Progenitor cell of endocrine pancreas (in vitro differentiated cells): ENCODE results near the gene RSRC1. TPM values are rescaled to one million over a fixed set of nuclear protein-coding genes. Genes with fewer than 3 reads are reported as not detected.
"Not testable (repeated sequence)": the region's sequence is repeated elsewhere in the genome, so short reads cannot be mapped to it uniquely, and the experiment has no call there.

Experiments
- DNase-seq: peaks from one replicate; pipeline ENCODE4 v3.0.0; 2021; ENCODE audit warnings: low spot score; ENCODE audit not compliant: unreplicated experiment
- H3K27ac Mint-ChIP-seq: 2 replicates; pipeline ENCODE4 v1.8.0; 2021; ENCODE audit warnings: mild to moderate bottlenecking, moderate library complexity, mixed read lengths
- H3K27me3 Mint-ChIP-seq: 2 replicates; pipeline ENCODE4 v1.8.0; 2021; ENCODE audit warnings: mixed read lengths
- H3K36me3 Mint-ChIP-seq: 2 replicates; pipeline ENCODE4 v1.8.0; 2022; ENCODE audit warnings: mixed read lengths; ENCODE audit not compliant: insufficient read depth
- H3K4me1 Mint-ChIP-seq: 2 replicates; pipeline ENCODE4 v1.8.0; 2021; ENCODE audit warnings: low read depth, mixed read lengths
- H3K4me3 Mint-ChIP-seq: 2 replicates; pipeline ENCODE4 v1.8.0; 2021; ENCODE audit warnings: low read depth, mild to moderate bottlenecking, moderate library complexity, mixed read lengths
- H3K9me3 Mint-ChIP-seq: 2 replicates; pipeline ENCODE4 v1.8.0; 2021; ENCODE audit warnings: low read depth, mixed read lengths
- CTCF ChIP-seq: fragments of 200-600 bp; sonication (generic); IDR thresholded peaks from one replicate; pipeline ENCODE4 v1.5.0; 2021; ENCODE audit warnings: antibody characterized with exemption, mild to moderate bottlenecking; ENCODE audit not compliant: unreplicated experiment
- total RNA-seq: library from RNA; stranded (reverse); gene quantifications from 2 replicates; pipeline ENCODE4 v1.2.1, GENCODE V29; 2021

RSRC1 gene
- total RNA-seq, 1 donor from 2014 or later, result 50.6 TPM

- DNase-seq, result no peak
- H3K36me3 Mint-ChIP-seq, result no peaks in the 10 kb centered on the region
- H3K27ac Mint-ChIP-seq, result no peak overlapping the region
- no peaks in the 10 kb centered on the region for H3K27me3 Mint-ChIP-seq
- peaks cover 4% of the 10 kb centered on the region for H3K4me1 Mint-ChIP-seq
- H3K4me3 Mint-ChIP-seq, result no peak overlapping the region
- no peaks in the 10 kb centered on the region for H3K9me3 Mint-ChIP-seq
- TF ChIP-seq CTCF, result no peak
Measured at GRCh38 chr3:158402590-158402989, 292.7 kb downstream of the RSRC1 start.

- DNase-seq, result no peak
- TF ChIP-seq CTCF, result no peak
- Mint-ChIP-seq H3K27me3 (no peaks in the 10 kb centered on the region), H3K27ac (no peak overlapping the region), H3K36me3 (no peaks in the 10 kb centered on the region), H3K4me3 (no peak overlapping the region), H3K9me3 (no peaks in the 10 kb centered on the region), H3K4me1 (peaks cover 7% of the 10 kb centered on the region)
Measured at GRCh38 chr3:158403013-158403412, 293.1 kb downstream of the RSRC1 start.

GRCh38 chr3:158404131-158404718 is 294.3 kb downstream of the RSRC1 start:
- Mint-ChIP-seq H3K4me1 (peaks cover 13% of the 10 kb centered on the region), H3K27me3 (no peaks in the 10 kb centered on the region), H3K9me3 (no peaks in the 10 kb centered on the region), H3K36me3 (no peaks in the 10 kb centered on the region), H3K4me3 (no peak overlapping the region), H3K27ac (no peak overlapping the region)
- no peak for TF ChIP-seq CTCF
- no peak for DNase-seq

GRCh38 chr3:158405507-158405906 is 295.6 kb downstream of the RSRC1 start:
- Mint-ChIP-seq H3K27ac (no peak overlapping the region), H3K9me3 (no peaks in the 10 kb centered on the region), H3K27me3 (no peaks in the 10 kb centered on the region), H3K4me3 (no peak overlapping the region), H3K4me1 (peaks cover 13% of the 10 kb centered on the region), H3K36me3 (no peaks in the 10 kb centered on the region)
- TF ChIP-seq CTCF, result no peak
- DNase-seq, result no peak

- peaks cover 13% of the 10 kb centered on the region for H3K4me1 Mint-ChIP-seq
- H3K9me3 Mint-ChIP-seq, result peaks cover 5% of the 10 kb centered on the region
Measured at GRCh38 chr3:158407844-158408517, 298.1 kb downstream of the RSRC1 start.

GRCh38 chr3:158408518-158408897 is 298.6 kb downstream of the RSRC1 start:
- Mint-ChIP-seq H3K9me3 (peaks cover 11% of the 10 kb centered on the region), H3K4me1 (peaks cover 13% of the 10 kb centered on the region), H3K36me3 (peaks cover 11% of the 10 kb centered on the region), H3K27ac (peak overlapping the region; percentile 23)
- H3K27me3 Mint-ChIP-seq, H3K4me3 Mint-ChIP-seq, DNase-seq: not testable (repeated sequence)

More at GRCh38 chr3:158407844-158408517, 298.1 kb downstream of the RSRC1 start:
- peaks cover 6% of the 10 kb centered on the region for H3K36me3 Mint-ChIP-seq
- DNase-seq, result no peak
- no peak overlapping the region for H3K27ac Mint-ChIP-seq
- TF ChIP-seq CTCF, result no peak
- no peaks in the 10 kb centered on the region for H3K27me3 Mint-ChIP-seq
- H3K4me3 Mint-ChIP-seq, result no peak overlapping the region
